ENCODE measurements around the gene ARSB.
"Not testable (repeated sequence)": the region's sequence is repeated elsewhere in the genome, so short reads cannot be mapped to it uniquely, and the experiment has no call there.

Gene ARSB

GRCh38 chr5:78993165-78993564 is 8.1 kb upstream of the ARSB start:
- DNase-seq: no peak

- no peak for DNase-seq
These were observed 7.0 kb upstream of the ARSB start for GRCh38 chr5:78992146-78992545.

- DNase-seq: no peak
These were observed 4.0 kb upstream of the ARSB start for GRCh38 chr5:78989080-78989479.

GRCh38 chr5:78985725-78986223 is 664 bp upstream of the ARSB start:
- DNase-seq: peak; percentile 80

GRCh38 chr5:78984439-78985115 is 533 bp downstream of the ARSB start:
- DNase-seq: peak; percentile 90

GRCh38 chr5:78983601-78984438 is 1.3 kb downstream of the ARSB start:
- DNase-seq: no peak

GRCh38 chr5:78983194-78983593 is 1.9 kb downstream of the ARSB start:
- not testable (repeated sequence) for DNase-seq

GRCh38 chr5:78979909-78980308 is 5.2 kb downstream of the ARSB start:
- no peak for DNase-seq

- no peak for DNase-seq
These were observed 5.9 kb downstream of the ARSB start for GRCh38 chr5:78979117-78979742.

GRCh38 chr5:78975035-78975434 is 10.1 kb downstream of the ARSB start:
- DNase-seq: no peak

- DNase-seq: no peak
These were observed 10.5 kb downstream of the ARSB start for GRCh38 chr5:78974601-78975000.

- no peak for DNase-seq
These were observed 11.1 kb downstream of the ARSB start for GRCh38 chr5:78974011-78974410.

- DNase-seq: no peak
These were observed 12.3 kb downstream of the ARSB start for GRCh38 chr5:78972654-78973428.

- no peak for DNase-seq
These were observed 13.1 kb downstream of the ARSB start for GRCh38 chr5:78971998-78972397.

GRCh38 chr5:78968781-78969180 is 16.3 kb downstream of the ARSB start:
- DNase-seq: no peak

- no peak for DNase-seq
These were observed 20.2 kb downstream of the ARSB start for GRCh38 chr5:78964889-78965288.

GRCh38 chr5:78961743-78962142 is 23.4 kb downstream of the ARSB start:
- DNase-seq: no peak

- no peak for DNase-seq
These were observed 25.3 kb downstream of the ARSB start for GRCh38 chr5:78959767-78960166.

- DNase-seq: no peak
These were observed 26.3 kb downstream of the ARSB start for GRCh38 chr5:78958672-78959445.

GRCh38 chr5:78956901-78957300 is 28.2 kb downstream of the ARSB start:
- no peak for DNase-seq

- DNase-seq: no peak
These were observed 31.9 kb downstream of the ARSB start for GRCh38 chr5:78953092-78953800.
